ENCODE data around the gene MAGEB17.
"Not testable (repeated sequence)": the region's sequence is repeated elsewhere in the genome, so short reads cannot be mapped to it uniquely, and the experiment has no call there.

DNA sequence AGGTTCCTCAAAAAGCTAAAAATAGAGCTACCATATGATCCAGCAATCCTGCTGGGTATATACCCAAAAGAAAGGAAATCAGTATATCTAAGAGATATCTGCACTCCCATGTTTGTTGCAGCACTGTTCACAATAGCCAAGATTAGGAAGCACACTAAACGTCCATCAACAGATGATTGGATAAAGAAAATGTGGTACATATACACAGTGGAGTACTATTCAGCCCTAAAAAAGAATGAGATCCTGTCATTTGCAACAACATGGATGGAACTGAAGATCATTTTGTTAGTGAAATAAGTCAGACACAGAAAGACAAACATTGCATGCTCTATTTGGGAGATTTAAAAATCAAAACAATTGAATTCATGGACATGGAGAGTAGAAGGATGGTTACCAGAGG, 22.2 kb upstream of the MAGEB17 start:
- TF ChIP-seq, protein P1, sequence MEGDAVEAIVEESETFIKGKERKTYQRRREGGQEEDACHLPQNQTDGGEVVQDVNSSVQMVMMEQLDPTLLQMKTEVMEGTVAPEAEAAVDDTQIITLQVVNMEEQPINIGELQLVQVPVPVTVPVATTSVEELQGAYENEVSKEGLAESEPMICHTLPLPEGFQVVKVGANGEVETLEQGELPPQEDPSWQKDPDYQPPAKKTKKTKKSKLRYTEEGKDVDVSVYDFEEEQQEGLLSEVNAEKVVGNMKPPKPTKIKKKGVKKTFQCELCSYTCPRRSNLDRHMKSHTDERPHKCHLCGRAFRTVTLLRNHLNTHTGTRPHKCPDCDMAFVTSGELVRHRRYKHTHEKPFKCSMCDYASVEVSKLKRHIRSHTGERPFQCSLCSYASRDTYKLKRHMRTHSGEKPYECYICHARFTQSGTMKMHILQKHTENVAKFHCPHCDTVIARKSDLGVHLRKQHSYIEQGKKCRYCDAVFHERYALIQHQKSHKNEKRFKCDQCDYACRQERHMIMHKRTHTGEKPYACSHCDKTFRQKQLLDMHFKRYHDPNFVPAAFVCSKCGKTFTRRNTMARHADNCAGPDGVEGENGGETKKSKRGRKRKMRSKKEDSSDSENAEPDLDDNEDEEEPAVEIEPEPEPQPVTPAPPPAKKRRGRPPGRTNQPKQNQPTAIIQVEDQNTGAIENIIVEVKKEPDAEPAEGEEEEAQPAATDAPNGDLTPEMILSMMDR (IDR thresholded peaks at IDR 0.05): not testable (repeated sequence)
- not testable (repeated sequence) for TF ChIP-seq POLR2AphosphoS5 (IDR thresholded peaks at IDR 0.05; ENCODE audit: insufficient read depth in 1 of 2, low read depth in 1 of 2)

Measured in vagina (tissue), 2 donors.